ENCODE measurements around the gene ATP1B3. TPM values are rescaled to one million over a fixed set of nuclear protein-coding genes. Genes with fewer than 3 reads are reported as not detected.
"Not testable (repeated sequence)": the region's sequence is repeated elsewhere in the genome, so short reads cannot be mapped to it uniquely, and the experiment has no call there.

Gene ATP1B3
- total RNA-seq, 2 experiments from 2014 or later: 22.2 to 22.5 TPM

GRCh38 chr3:141971571-141971970 is 95.1 kb downstream of the ATP1B3 start:
- POLR2A ChIA-PET: no interaction called here
- intact Hi-C loops (cut with DNase I, micrococcal nuclease): no loop called here
- H3K36me3 Mint-ChIP-seq (ENCODE audit: low read depth): peaks cover 44% of the 10 kb centered on the region
- no peaks in the 10 kb centered on the region for H3K9me3 Mint-ChIP-seq
- no peaks in the 10 kb centered on the region for H3K4me1 Mint-ChIP-seq (ENCODE audit: low read depth)
- Histone ChIP-seq H3K4me3 (ENCODE audit: low read length) (no peak overlapping the region), H3K4me1 (ENCODE audit: insufficient read depth, low read length) (no peaks in the 10 kb centered on the region), H3K9me3 (ENCODE audit: control insufficient read depth in 1 of 2, insufficient read depth in 1 of 2, low read length in 2 of 2) (no peaks in the 10 kb centered on the region), H3K27me3 (ENCODE audit: control insufficient read depth in 1 of 2, insufficient read depth in 2 of 2, low read length in 2 of 2) (no peaks in the 10 kb centered on the region), H3K36me3 (ENCODE audit: insufficient read depth, low read length) (no peaks in the 10 kb centered on the region), H3K27ac (ENCODE audit: low read depth in 1 of 2, low read length in 2 of 2) (no peak overlapping the region)
- ATAC-seq (ENCODE audit: poor library complexity) (no peak), DNase-seq (no peak)
- no peak overlapping the region for H3K27ac Mint-ChIP-seq
- no peak for TF ChIP-seq CTCF (IDR thresholded peaks at IDR 0.05)
- CTCF ChIA-PET: no interaction called here
- H3K27me3 Mint-ChIP-seq: no peaks in the 10 kb centered on the region
- no peak overlapping the region for H3K4me3 Mint-ChIP-seq

- ChIA-PET CTCF (no interaction called here), POLR2A (no interaction called here)
- Histone ChIP-seq H3K4me1 (ENCODE audit: insufficient read depth, low read length) (no peaks in the 10 kb centered on the region), H3K9me3 (ENCODE audit: control insufficient read depth in 1 of 2, insufficient read depth in 1 of 2, low read length in 2 of 2) (no peaks in the 10 kb centered on the region), H3K36me3 (ENCODE audit: insufficient read depth, low read length) (no peaks in the 10 kb centered on the region), H3K27ac (ENCODE audit: low read depth in 1 of 2, low read length in 2 of 2) (no peak overlapping the region), H3K4me3 (ENCODE audit: low read length) (no peak overlapping the region), H3K27me3 (ENCODE audit: control insufficient read depth in 1 of 2, insufficient read depth in 2 of 2, low read length in 2 of 2) (no peaks in the 10 kb centered on the region)
- ATAC-seq (ENCODE audit: poor library complexity) (no peak), DNase-seq (no peak)
- Mint-ChIP-seq H3K4me3 (no peak overlapping the region), H3K9me3 (no peaks in the 10 kb centered on the region), H3K27ac (no peak overlapping the region), H3K36me3 (ENCODE audit: low read depth) (peaks cover 50% of the 10 kb centered on the region), H3K4me1 (ENCODE audit: low read depth) (no peaks in the 10 kb centered on the region), H3K27me3 (no peaks in the 10 kb centered on the region)
- no peak for TF ChIP-seq CTCF (IDR thresholded peaks at IDR 0.05)
- intact Hi-C loops (cut with DNase I, micrococcal nuclease): no loop called here
These were observed 96.0 kb downstream of the ATP1B3 start for GRCh38 chr3:141972399-141972798.

- DNase-seq; H3K36me3 ChIP-seq (ENCODE audit: insufficient read depth, low read length); H3K4me1 ChIP-seq (ENCODE audit: insufficient read depth, low read length); intact Hi-C loops (cut with DNase I, micrococcal nuclease); H3K27ac ChIP-seq (ENCODE audit: low read depth in 1 of 2, low read length in 2 of 2); CTCF ChIA-PET; H3K4me3 Mint-ChIP-seq; H3K27me3 ChIP-seq (ENCODE audit: control insufficient read depth in 1 of 2, insufficient read depth in 2 of 2, low read length in 2 of 2); ATAC-seq (ENCODE audit: poor library complexity); H3K27me3 Mint-ChIP-seq; H3K4me3 ChIP-seq (ENCODE audit: low read length); H3K9me3 ChIP-seq (ENCODE audit: control insufficient read depth in 1 of 2, insufficient read depth in 1 of 2, low read length in 2 of 2); H3K4me1 Mint-ChIP-seq (ENCODE audit: low read depth); H3K27ac Mint-ChIP-seq; POLR2A ChIA-PET; H3K9me3 Mint-ChIP-seq: not testable (repeated sequence)
- H3K36me3 Mint-ChIP-seq (ENCODE audit: low read depth): peaks cover 54% of the 10 kb centered on the region
These were observed 98.3 kb downstream of the ATP1B3 start for GRCh38 chr3:141974777-141975176.

Other genes starting within 250 kb of the ATP1B3 start
- gene RNF7, start 138.3 kb upstream of the ATP1B3 start, total RNA-seq: 10 to 100 TPM; 60.7 to 65.7 TPM
- gene GRK7, start 113.2 kb upstream of the ATP1B3 start, total RNA-seq: under 1 TPM; 0.19 to 0.22 TPM